Stimulated activated CD4-positive, alpha-beta T cell treated with anti-CD3 and anti-CD28 coated beads, Interleukin-4, amount 100 ng/mL, for 4 hours (primary cell): ENCODE results near the gene PADI2.
A peak's percentile ranks its signal among the peaks of the same experiment; 100 is the strongest.

Source experiments
- DNase-seq, 2 experiments: peaks; one replicate each; pipeline ENCODE4 v3.0.0-alpha.2; 2020

Gene PADI2

GRCh38 chr1:17139637-17140036 is 20.4 kb upstream of the PADI2 start:
- no peak for DNase-seq

GRCh38 chr1:17137441-17137840 is 18.2 kb upstream of the PADI2 start:
- DNase-seq = no peak

GRCh38 chr1:17136936-17137335 is 17.7 kb upstream of the PADI2 start:
- no peak for DNase-seq

- no peak for DNase-seq
Observed at GRCh38 chr1:17136145-17136544, 16.9 kb upstream of the PADI2 start.

DNA sequence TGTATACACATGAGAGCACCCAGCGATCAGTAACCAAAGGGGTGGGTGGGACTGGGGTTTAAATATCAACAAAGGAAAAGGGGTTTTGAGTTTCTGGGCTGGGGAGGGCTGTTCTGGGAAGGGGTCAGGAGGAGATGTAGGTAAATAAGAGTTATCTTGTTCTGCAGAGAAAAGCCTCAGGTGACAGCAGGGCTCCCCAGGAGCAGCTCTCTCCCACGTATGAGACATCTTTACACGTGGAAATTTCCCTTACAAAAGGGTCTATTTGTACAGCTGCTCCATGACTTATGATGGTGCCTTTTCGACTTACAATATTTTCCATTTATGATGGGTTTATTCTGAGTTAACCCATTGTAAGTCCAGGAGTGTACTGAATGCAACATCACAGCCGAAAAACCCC is 16.3 kb upstream of the PADI2 start:
- no peak for DNase-seq

- no peak for DNase-seq
Observed at GRCh38 chr1:17134724-17135123, 15.5 kb upstream of the PADI2 start.

- no peak for DNase-seq
Observed at GRCh38 chr1:17134034-17134433, 14.8 kb upstream of the PADI2 start.

DNA sequence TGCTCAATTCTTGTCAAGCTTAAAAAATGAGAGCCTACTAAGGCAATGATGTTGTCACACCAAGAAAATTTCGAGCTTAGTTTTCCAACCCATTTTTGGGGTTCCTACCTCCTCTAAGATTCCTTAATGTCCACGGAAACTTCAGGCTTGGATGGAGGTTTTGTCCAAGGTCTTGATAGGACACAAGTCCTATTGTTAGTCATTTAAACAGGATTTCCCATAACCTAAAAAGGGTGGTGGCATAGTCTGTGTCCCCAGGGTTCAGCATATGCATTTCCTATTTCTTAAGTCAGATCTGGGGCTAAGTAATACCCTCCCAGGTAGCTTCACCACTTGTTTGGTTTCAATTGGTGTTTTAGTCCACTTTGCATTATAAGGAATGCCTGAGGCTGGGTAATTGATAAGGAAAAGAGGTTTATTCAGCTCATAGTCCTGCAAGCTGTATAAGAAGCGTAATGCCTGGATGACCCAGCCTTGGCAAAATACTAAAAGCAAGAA is 10.9 kb upstream of the PADI2 start:
- DNase-seq = no peak

GRCh38 chr1:17128361-17128760 is 9.1 kb upstream of the PADI2 start:
- no peak for DNase-seq

DNA sequence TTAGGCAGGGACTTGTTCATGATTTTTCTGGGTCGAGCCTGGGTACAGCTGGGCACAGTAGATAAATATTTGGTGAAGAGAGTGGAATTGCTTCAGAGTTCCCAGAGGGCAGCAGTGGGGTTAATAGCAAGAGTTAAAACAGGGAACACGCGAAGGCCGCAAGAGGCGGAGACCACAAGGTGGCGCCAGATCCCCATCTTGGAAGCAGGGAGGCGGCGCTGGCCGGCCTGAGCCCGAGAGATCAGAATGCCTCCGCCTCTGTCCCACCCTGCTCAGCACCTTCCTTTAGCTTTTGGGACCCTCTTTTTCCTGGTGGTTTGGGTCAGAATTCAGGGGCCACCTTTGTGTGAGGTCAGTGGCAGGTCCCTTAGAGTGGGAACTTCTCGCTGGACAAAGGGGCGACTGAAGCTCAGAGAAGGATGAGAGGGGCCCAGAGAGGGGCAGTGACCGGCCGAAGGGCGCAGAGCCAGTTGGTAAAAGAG is 6.5 kb upstream of the PADI2 start:
- peak; percentile 68 to 87 for DNase-seq

DNA sequence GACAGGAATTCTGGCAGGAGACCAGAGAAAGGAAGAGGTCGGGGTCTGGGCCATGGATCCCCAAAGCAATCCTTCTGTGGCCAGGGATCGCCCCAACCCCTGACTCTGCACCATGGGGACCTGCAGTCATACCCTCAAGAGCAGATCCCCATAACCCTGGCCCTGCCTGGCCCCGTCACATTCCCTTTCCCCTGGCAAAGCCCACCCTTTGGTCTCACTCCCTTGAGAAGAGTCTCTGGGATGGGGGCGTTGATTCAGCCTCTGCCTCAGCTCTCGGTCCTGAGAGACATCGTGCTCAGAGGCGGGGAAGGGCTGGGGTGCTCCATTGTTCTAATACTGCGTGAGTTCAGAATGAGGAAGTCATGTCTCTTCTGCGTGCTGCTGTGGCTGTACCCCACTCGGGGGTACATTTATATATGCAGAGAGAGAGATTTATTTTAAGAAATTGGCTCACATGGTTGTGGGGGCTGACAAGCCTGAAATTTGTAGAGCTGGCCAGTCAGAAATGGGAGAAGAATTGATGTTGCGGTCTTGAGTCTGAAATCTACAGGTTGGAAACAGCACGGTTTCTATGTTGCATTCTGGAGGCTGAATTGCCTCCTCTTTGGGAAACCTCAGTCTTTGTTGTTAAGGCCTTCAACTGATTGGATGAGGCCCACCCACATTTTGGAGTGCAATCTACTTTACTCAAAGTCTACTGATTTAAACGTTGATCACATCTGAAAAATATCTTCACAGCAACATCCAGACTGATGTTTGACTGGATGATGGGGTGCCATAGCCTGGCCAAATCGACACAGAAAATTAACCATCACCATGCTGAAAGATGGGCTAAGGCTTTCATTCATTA is 4.2 kb upstream of the PADI2 start:
- no peak for DNase-seq

DNA sequence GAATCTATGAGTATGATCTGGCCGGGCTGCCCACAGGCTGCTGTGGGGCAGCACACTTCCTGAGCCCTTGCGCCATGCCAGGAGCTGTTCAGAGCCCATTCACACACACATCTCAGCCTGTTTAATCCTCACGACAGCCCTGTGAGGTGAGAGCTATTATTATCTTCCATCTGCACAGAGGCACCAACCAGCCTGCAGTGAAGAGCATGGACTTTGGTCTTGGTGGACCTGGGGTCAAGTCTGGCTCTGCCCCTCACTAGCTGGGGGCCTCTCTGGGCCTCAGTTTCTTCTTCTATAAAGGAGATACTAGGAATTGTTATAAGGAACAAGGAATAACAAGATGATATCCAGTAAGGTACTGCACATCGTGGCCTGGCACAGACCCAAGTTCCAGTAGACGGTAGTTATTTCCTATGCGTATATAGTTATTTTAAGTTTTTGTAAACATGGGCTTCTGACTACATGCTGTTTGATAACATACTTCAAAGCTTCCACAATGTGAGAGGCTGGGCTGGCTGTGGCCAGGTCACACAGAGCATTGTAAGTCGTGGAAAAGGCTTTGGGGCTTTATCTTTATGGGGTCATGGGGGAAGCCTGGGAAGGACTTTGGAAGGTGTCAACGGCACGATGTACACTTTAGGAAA is 3.4 kb upstream of the PADI2 start:
- no peak for DNase-seq

GRCh38 chr1:17121881-17122280 is 2.6 kb upstream of the PADI2 start:
- DNase-seq = no peak

DNA sequence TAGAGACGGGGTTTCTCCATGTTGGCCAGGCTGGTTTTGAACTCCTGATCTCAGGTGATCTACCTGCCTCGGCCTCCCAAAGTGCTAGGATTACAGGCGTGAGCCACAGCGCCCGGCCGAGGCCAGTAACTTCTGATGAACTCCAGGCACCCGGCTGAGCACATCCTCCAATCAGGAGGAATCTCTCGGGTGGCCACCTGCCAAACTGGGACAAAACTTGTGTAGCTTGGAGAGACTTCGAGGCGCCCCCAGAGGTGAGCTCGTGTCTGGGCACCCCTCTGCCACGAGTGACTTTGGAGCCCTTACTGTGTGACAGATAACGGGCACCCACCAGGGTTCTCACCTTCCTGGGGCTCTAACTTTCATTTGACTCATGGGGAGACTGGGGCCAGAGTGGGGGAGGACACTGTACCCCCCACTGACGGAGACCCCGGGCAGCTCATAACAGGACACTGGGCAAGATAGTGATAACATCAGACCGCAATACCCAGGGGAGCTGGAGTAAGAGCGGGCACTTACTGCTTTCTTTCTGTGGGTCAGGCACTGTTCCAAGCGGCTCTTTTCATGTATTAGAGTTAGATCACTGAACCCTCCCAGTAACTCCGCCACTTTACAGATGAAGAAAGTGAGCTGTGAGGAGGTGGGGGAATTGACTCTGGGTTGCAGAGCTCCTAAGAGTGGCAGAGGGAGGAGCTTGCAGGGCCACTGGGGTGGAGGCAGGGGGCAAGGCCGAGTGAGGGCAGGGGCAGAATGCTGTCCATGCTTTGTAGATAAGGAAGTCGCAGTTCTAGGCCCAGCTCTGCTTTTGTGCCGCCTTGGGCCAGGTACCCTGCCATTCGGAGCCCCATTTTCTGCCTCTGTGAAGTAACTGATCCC is 1.9 kb upstream of the PADI2 start:
- no peak for DNase-seq

GRCh38 chr1:17120481-17120877 is 1.2 kb upstream of the PADI2 start:
- DNase-seq = no peak

GRCh38 chr1:17119773-17120480 is 676 bp upstream of the PADI2 start:
- DNase-seq = no peak

GRCh38 chr1:17118706-17119075 is 560 bp downstream of the PADI2 start:
- DNase-seq = no peak

GRCh38 chr1:17118268-17118667 is 983 bp downstream of the PADI2 start:
- no peak for DNase-seq

DNA sequence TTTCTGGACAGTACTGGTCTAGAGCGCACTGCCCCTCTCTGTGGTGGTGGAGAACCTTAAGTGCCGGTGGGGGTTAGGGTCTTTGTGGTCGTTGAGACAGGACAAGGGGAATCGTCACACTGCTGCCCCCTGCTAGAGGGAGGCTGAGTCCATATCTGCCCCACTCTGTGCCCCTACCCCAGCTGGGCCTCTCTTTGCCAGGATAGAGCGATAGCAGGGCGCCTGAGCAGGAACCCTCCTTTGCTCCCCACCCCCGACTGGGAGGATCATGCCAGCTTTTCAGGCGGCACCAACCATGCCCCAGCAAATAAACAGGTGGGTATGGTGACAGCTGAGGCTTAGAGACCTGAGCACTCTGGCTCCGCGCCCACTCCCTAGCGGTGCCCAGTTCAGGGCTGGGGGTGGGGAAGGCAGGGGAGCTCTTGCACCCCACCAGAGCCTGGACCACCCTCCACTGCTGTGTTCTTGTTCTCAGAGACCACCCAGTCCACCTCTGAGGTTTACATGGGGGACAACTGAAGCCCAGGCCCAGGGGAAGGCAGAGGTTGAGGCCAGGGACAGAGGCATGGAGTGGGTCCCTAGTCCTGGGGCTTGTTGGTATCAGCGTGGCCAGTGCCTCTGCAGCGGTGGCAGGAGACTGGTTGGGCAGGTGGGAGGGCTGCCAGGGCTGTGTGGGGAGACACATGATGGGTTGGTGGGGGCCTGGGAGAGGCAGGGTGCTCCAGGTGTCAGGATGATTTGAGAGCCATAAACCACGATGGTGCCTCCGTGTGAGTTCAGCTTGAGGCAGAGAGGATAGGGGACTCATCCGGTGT is 1.6 kb downstream of the PADI2 start:
- DNase-seq = no peak

GRCh38 chr1:17116643-17117042 is 2.6 kb downstream of the PADI2 start:
- DNase-seq = no peak

DNA sequence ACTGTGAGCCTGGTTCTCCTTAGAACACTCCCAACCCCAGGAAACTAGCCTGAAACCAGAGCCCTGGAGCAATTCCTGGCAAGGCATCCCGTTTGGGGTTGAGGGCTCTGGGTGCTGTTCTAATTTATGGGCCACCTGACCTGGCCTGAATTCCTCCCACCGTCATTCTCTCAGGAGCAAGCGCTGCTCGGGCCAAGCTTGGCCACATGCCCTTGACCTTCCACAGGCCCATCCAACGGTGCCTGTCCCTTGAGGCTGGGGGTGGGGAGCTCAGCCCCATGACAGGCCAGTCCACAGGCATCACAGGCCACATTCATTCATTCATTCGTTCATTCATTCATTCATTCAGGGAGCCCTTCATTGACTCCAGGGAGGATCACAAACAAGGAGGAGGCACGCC is 5.3 kb downstream of the PADI2 start:
- no peak for DNase-seq
